Lung microvascular endothelial cell (primary cell): ENCODE results near the gene NYAP2. TPM values are rescaled to one million over a fixed set of nuclear protein-coding genes. Genes with fewer than 3 reads are reported as not detected.

ENCODE experiments used
- DNase-seq, 2 donors: peaks; one replicate each; pipeline versions ENCODE4 v3.0.0 to v3.0.0-alpha.2; 2010; ENCODE audit warnings: low read depth in 2 of 2
- total RNA-seq: library from RNA; depleted of rRNA; stranded (reverse); fragments of >200 nt; gene quantifications from 2 replicates; pipeline ENCODE4 v1.2.1, GENCODE V29; 2014

Gene NYAP2
- total RNA-seq, 1 donor from 2014 or later = not detected

GRCh38 chr2:225697936-225698335 is 298.4 kb downstream of the NYAP2 start:
- no peak for DNase-seq
